A172 (cell line): Measurements from ENCODE around the gene MPC2. TPM values are rescaled to one million over a fixed set of nuclear protein-coding genes. Genes with fewer than 3 reads are reported as not detected.

Experiments used
- total RNA-seq: library from RNA; depleted of rRNA; stranded (reverse); fragments of >200 nt; shearing (Covaris generic); gene quantifications from 2 replicates; pipeline ENCODE4 v1.2.3, GENCODE V29; 2014; rRNA removed

Gene MPC2
- total RNA-seq, 1 experiment from 2014 or later = 161 TPM

Other genes with a start within 250 kb of the MPC2 start
- 126 and 170 TPM in 2 replicates for gene MPZL1, start 215.1 kb downstream of the MPC2 start, total RNA-seq
- gene ADCY10, start 22.9 kb downstream of the MPC2 start, total RNA-seq = not detected in 2 replicates
- 79.9 and 84.1 TPM in 2 replicates for gene DCAF6, start 389 bp downstream of the MPC2 start, total RNA-seq
- gene GPR161, start 199.9 kb upstream of the MPC2 start, total RNA-seq = 26.0 and 26.1 TPM in 2 replicates
- gene TIPRL, start 241.9 kb upstream of the MPC2 start, total RNA-seq = 83.0 and 91.3 TPM in 2 replicates